Glutamatergic neuron (in vitro differentiated cells): ENCODE data around the gene CTCF. TPM values are rescaled to one million over a fixed set of nuclear protein-coding genes. Genes with fewer than 3 reads are reported as not detected.
"Not testable (repeated sequence)": the region's sequence is repeated elsewhere in the genome, so short reads cannot be mapped to it uniquely, and the experiment has no call there.

Source experiments
- DNase-seq: peaks from one replicate; pipeline ENCODE4 v3.0.0; 2022
- H3K27ac Mint-ChIP-seq: one replicate; pipeline ENCODE4 v1.8.0; 2020; ENCODE audit warnings: mild to moderate bottlenecking, mixed read lengths, inconsistent platforms; ENCODE audit not compliant: unreplicated experiment
- H3K27me3 Mint-ChIP-seq: one replicate; pipeline ENCODE4 v1.8.0; 2020; ENCODE audit warnings: mild to moderate bottlenecking, moderate library complexity, mixed read lengths, inconsistent platforms; ENCODE audit not compliant: unreplicated experiment
- H3K36me3 Mint-ChIP-seq: one replicate; pipeline ENCODE4 v1.8.0; 2020; ENCODE audit warnings: mild to moderate bottlenecking, mixed read lengths, inconsistent platforms; ENCODE audit not compliant: unreplicated experiment
- H3K4me1 Mint-ChIP-seq: one replicate; pipeline ENCODE4 v1.8.0; 2020; ENCODE audit warnings: mild to moderate bottlenecking, low read depth, mixed read lengths, inconsistent platforms; ENCODE audit not compliant: unreplicated experiment
- H3K4me3 Mint-ChIP-seq: one replicate; pipeline ENCODE4 v1.8.0; 2020; ENCODE audit warnings: mild to moderate bottlenecking, mixed read lengths, inconsistent platforms; ENCODE audit not compliant: unreplicated experiment
- H3K9me3 Mint-ChIP-seq: one replicate; pipeline ENCODE4 v1.8.0; 2020; ENCODE audit warnings: mild to moderate bottlenecking, moderate library complexity, mixed read lengths, inconsistent platforms; ENCODE audit not compliant: unreplicated experiment
- CTCF ChIP-seq: fragments of 200-600 bp; sonication (generic); IDR thresholded peaks from one replicate; pipeline ENCODE4 v1.5.0; 2021; ENCODE audit not compliant: partially characterized antibody, unreplicated experiment
- long read RNA-seq: library from polyadenylated mRNA; unstranded; transcript quantifications from one replicate; pipeline ENCODE4 v2.0.0, GENCODE V29; 2020; ENCODE audit not compliant: unreplicated experiment
- total RNA-seq: library from RNA; stranded (reverse); fragmentation: NEBNext Ultra II Directional; extraction: Animal tissue kit (Norgen Biotek cat#: 25700); gene quantifications from one replicate; pipeline ENCODE4 v1.2.1, GENCODE V29; 2021; ENCODE audit not compliant: unreplicated experiment

Gene CTCF
- total RNA-seq: 42.8 TPM
- long read RNA-seq, partial matches to known transcripts: 5 of 6 reads
- long read RNA-seq, other reads (novel, unspliced or antisense): 1 of 6 reads

- H3K27me3 Mint-ChIP-seq: peaks cover 4% of the 10 kb centered on the region
- peaks cover 22% of the 10 kb centered on the region for H3K4me1 Mint-ChIP-seq
- H3K9me3 Mint-ChIP-seq: peaks cover 7% of the 10 kb centered on the region
- H3K27ac Mint-ChIP-seq: peak within 1 kb of the TSS; percentile 85
- TF ChIP-seq CTCF: peak; percentile 21
- peak; percentile 83 for DNase-seq
- no peaks in the 10 kb centered on the region for H3K36me3 Mint-ChIP-seq
- H3K4me3 Mint-ChIP-seq: peak within 1 kb of the TSS; percentile 85
Measured at GRCh38 chr16:67562526-67562917, at the start of gene CTCF. CTCF (plus strand) TSS chr16:67562526; CDS start chr16:67610833, 48,307 bp downstream.

GRCh38 chr16:67513892-67514291 is 48.4 kb upstream of the CTCF start:
- H3K36me3 Mint-ChIP-seq, H3K9me3 Mint-ChIP-seq, H3K4me3 Mint-ChIP-seq, DNase-seq, H3K27me3 Mint-ChIP-seq, H3K4me1 Mint-ChIP-seq, H3K27ac Mint-ChIP-seq: not testable (repeated sequence)

DNA sequence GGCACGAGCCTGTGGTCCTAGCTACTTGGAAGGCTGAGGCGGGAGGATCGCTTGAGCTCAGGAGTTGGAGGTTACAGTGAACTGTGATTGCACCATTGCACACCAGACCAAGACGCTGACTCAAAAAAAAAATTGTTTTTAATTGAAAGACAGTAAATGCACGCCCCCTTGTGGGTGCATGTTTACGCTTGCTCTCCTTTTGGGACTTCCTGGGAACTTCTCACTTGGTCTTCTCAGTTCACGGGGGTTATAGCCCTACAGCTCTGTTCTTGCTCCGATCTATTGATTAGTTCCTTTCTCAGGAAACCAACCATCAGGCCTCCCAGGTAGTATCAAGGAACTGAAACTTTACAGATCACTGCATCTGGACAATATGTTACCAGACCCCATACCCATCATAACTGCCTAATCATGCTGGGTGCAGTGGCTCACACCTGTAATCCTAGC is 47.9 kb upstream of the CTCF start:
- DNase-seq: peak; percentile 73
- H3K27me3 Mint-ChIP-seq: peaks cover 6% of the 10 kb centered on the region
- peaks cover 2% of the 10 kb centered on the region for H3K9me3 Mint-ChIP-seq
- H3K4me3 Mint-ChIP-seq: no peak overlapping the region
- no peaks in the 10 kb centered on the region for H3K36me3 Mint-ChIP-seq
- TF ChIP-seq CTCF: peak; percentile 81
- no peaks in the 10 kb centered on the region for H3K4me1 Mint-ChIP-seq
- no peak overlapping the region for H3K27ac Mint-ChIP-seq

- DNase-seq: no peak
- peaks cover 3% of the 10 kb centered on the region for H3K9me3 Mint-ChIP-seq
- no peaks in the 10 kb centered on the region for H3K36me3 Mint-ChIP-seq
- H3K4me3 Mint-ChIP-seq: no peak overlapping the region
- peaks cover 10% of the 10 kb centered on the region for H3K27me3 Mint-ChIP-seq
- no peak for TF ChIP-seq CTCF
- no peaks in the 10 kb centered on the region for H3K4me1 Mint-ChIP-seq
- no peak overlapping the region for H3K27ac Mint-ChIP-seq
Measured at GRCh38 chr16:67516296-67517154, 45.8 kb upstream of the CTCF start.

DNA sequence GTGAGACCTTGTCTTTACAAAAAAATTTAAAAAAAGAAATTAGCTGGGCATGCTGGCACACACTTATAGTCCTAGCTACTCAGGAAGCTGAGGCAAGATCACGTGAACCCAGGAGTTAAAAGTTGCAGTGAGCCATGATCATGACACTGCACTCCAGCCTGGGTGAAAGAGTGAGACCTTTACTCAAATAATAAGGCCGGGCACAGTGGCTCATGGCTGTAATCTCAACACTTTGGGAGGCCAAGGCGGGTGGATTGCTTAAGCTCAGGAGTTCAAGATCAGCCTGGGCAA is 45.2 kb upstream of the CTCF start:
- no peak for TF ChIP-seq CTCF

More for the DNA sequence above, 45.2 kb upstream of the CTCF start:
- peaks cover 3% of the 10 kb centered on the region for H3K9me3 Mint-ChIP-seq
- H3K4me3 Mint-ChIP-seq: no peak overlapping the region
- H3K27me3 Mint-ChIP-seq: peaks cover 9% of the 10 kb centered on the region
- H3K27ac Mint-ChIP-seq: no peak overlapping the region
- no peaks in the 10 kb centered on the region for H3K4me1 Mint-ChIP-seq
- H3K36me3 Mint-ChIP-seq: no peaks in the 10 kb centered on the region
- no peak for DNase-seq
